Lower leg skin (tissue), 4 donors: ENCODE measurements around the gene ELMOD1. TPM values are rescaled to one million over a fixed set of nuclear protein-coding genes. Genes with fewer than 3 reads are reported as not detected.

Source experiments
- DNase-seq, 2 donors: peaks; one replicate each; pipeline ENCODE4 v3.0.0-alpha.2; 2019; ENCODE audit warnings: low spot score in 2 of 2
- H3K4me3 ChIP-seq: fragments of 200-600 bp; sonication (generic); 2 replicates; pipeline ENCODE4 v1.5.1; 2017; ENCODE audit warnings: mild to moderate bottlenecking, low read depth; ENCODE audit not compliant: poor library complexity, severe bottlenecking
- CTCF ChIP-seq, 3 donors: fragments of 450-650 bp; IDR thresholded peaks; one replicate each; pipeline ENCODE4 v1.5.1; 2016; ENCODE audit warnings: antibody characterized with exemption in 3 of 3, mild to moderate bottlenecking in 3 of 3, moderate library complexity in 2 of 3
- POLR2A ChIP-seq, 2 donors: fragments of 450-650 bp; IDR thresholded peaks; one replicate each; pipeline ENCODE4 v1.6.1; 2016 to 2017; ENCODE audit warnings: antibody characterized with exemption in 2 of 2, mild to moderate bottlenecking in 1 of 2, moderate library complexity in 1 of 2
- WGBS, 2 donors: methylation state at CpG; one replicate each; pipeline ENCODE4 v1.1.5; 2018; 5-methylcytosine and 5-hydroxymethylcytosine counted together
- intact Hi-C: fragments of 100-400 bp; cut with DNase I; formaldehyde crosslinking; loops from one replicate; pipeline ENCODE4 v1.15.0; 2023; ENCODE audit warnings: low total_unique reads
- total RNA-seq, 4 donors: library from RNA; depleted of rRNA; stranded (reverse); fragments of >200 nt; gene quantifications; one replicate each; pipeline ENCODE4 v1.1.0, GENCODE V29; 2016

ELMOD1 gene
- total RNA-seq, 4 donors from 2014 or later = 48.2 to 164 (median 72.3) TPM

- no peak for DNase-seq
- intact Hi-C loops = no loop called here
- WGBS, 2 donors = 89 to 98% methylated on average over 2 of the region's 2 CpGs
- no peak for TF ChIP-seq CTCF (IDR thresholded peaks at IDR 0.05)
- TF ChIP-seq POLR2A (IDR thresholded peaks at IDR 0.05) = no peak
- no peak overlapping the region for H3K4me3 ChIP-seq
Observed at GRCh38 chr11:107683807-107684206, 92.9 kb downstream of the ELMOD1 start.

GRCh38 chr11:107688322-107688918, 97.5 kb downstream of the ELMOD1 start:
- TF ChIP-seq POLR2A (IDR thresholded peaks at IDR 0.05) = no peak
- no peak for TF ChIP-seq CTCF (IDR thresholded peaks at IDR 0.05)
- intact Hi-C loops = no loop called here
- DNase-seq = no peak
- 54 to 66% methylated on average over 6 of the region's 6 CpGs for WGBS, 2 donors
- H3K4me3 ChIP-seq = no peak overlapping the region

- peak in 1 of 2 donors; percentile 62 for DNase-seq
- no peak overlapping the region for H3K4me3 ChIP-seq
- WGBS, 2 donors = 45 to 46% methylated on average over 11 of the region's 11 CpGs
- TF ChIP-seq POLR2A (IDR thresholded peaks at IDR 0.05) = no peak
- TF ChIP-seq CTCF (IDR thresholded peaks at IDR 0.05) = no peak
- intact Hi-C loops = no loop called here
Observed at GRCh38 chr11:107689317-107690202, 98.6 kb downstream of the ELMOD1 start.

- TF ChIP-seq CTCF (IDR thresholded peaks at IDR 0.05) (no peak), POLR2A (IDR thresholded peaks at IDR 0.05) (no peak)
- intact Hi-C loops = no loop called here
- no peak overlapping the region for H3K4me3 ChIP-seq
- whole genome bisulfite sequencing, 2 donors = 25% methylated on average over 3 of the region's 3 CpGs
- DNase-seq = no peak
Observed at GRCh38 chr11:107691000-107691750, 100.2 kb downstream of the ELMOD1 start.

- DNase-seq = no peak
- no peak overlapping the region for H3K4me3 ChIP-seq
- WGBS, 2 donors = 57 to 85% methylated on average over 1 of the region's 1 CpG
- intact Hi-C loops = no loop called here
- TF ChIP-seq CTCF (IDR thresholded peaks at IDR 0.05) = no peak
- TF ChIP-seq POLR2A (IDR thresholded peaks at IDR 0.05) = no peak
Observed at GRCh38 chr11:107695446-107695845, 104.5 kb downstream of the ELMOD1 start.
